Measurements from ENCODE around the gene TRPC1.
A peak's percentile ranks its signal among the peaks of the same experiment; 100 is the strongest.
"Not testable (repeated sequence)": the region's sequence is repeated elsewhere in the genome, so short reads cannot be mapped to it uniquely, and the experiment has no call there.

Gene TRPC1

GRCh38 chr3:142723968-142724681 is at the start of gene TRPC1:
TSS of gene TRPC1 (plus strand) at chr3:142724034. CDS start at chr3:142724560, 526 bp downstream.
- DNase-seq = peak; percentile 85

- DNase-seq = no peak
Observed at GRCh38 chr3:142676151-142676550, 47.7 kb upstream of the TRPC1 start.

GRCh38 chr3:142680710-142681109 is 43.1 kb upstream of the TRPC1 start:
- no peak for DNase-seq

- DNase-seq = no peak
Observed at GRCh38 chr3:142690613-142691012, 33.2 kb upstream of the TRPC1 start.

- no peak for DNase-seq
Observed at GRCh38 chr3:142691527-142691926, 32.3 kb upstream of the TRPC1 start.

GRCh38 chr3:142693136-142693853 is 30.5 kb upstream of the TRPC1 start:
- no peak for DNase-seq

GRCh38 chr3:142694225-142694624 is 29.6 kb upstream of the TRPC1 start:
- no peak for DNase-seq

GRCh38 chr3:142705198-142705597 is 18.6 kb upstream of the TRPC1 start:
- no peak for DNase-seq

GRCh38 chr3:142706321-142707127 is 17.3 kb upstream of the TRPC1 start:
- no peak for DNase-seq

- DNase-seq = no peak
Observed at GRCh38 chr3:142709207-142709606, 14.6 kb upstream of the TRPC1 start.

GRCh38 chr3:142714882-142715281 is 9.0 kb upstream of the TRPC1 start:
- not testable (repeated sequence) for DNase-seq

- no peak for DNase-seq
Observed at GRCh38 chr3:142716102-142716501, 7.7 kb upstream of the TRPC1 start.

- no peak for DNase-seq
Observed at GRCh38 chr3:142723665-142723967, 218 bp upstream of the TRPC1 start.

- no peak for DNase-seq
Observed at GRCh38 chr3:142724682-142725356, 985 bp downstream of the TRPC1 start.

GRCh38 chr3:142725357-142725739 is 1.5 kb downstream of the TRPC1 start:
- DNase-seq = no peak

GRCh38 chr3:142726017-142726416 is 2.2 kb downstream of the TRPC1 start:
- DNase-seq = no peak

- no peak for DNase-seq
Observed at GRCh38 chr3:142732066-142732465, 8.2 kb downstream of the TRPC1 start.

- DNase-seq = no peak
Observed at GRCh38 chr3:142734834-142735233, 11.0 kb downstream of the TRPC1 start.

- DNase-seq = no peak
Observed at GRCh38 chr3:142735462-142735861, 11.6 kb downstream of the TRPC1 start.

- DNase-seq = no peak
Observed at GRCh38 chr3:142738396-142738795, 14.6 kb downstream of the TRPC1 start.

GRCh38 chr3:142746646-142747045 is 22.8 kb downstream of the TRPC1 start:
- DNase-seq = no peak

- not testable (repeated sequence) for DNase-seq
Observed at GRCh38 chr3:142750531-142750930, 26.7 kb downstream of the TRPC1 start.

- not testable (repeated sequence) for DNase-seq
Observed at GRCh38 chr3:142752605-142753004, 28.8 kb downstream of the TRPC1 start.

Data from CD4-positive, alpha-beta T cell treated with Interferon gamma for 1 hour (primary cell).